Stimulated activated CD8-positive, alpha-beta memory T cell treated with anti-CD3 and anti-CD28 coated beads, Interleukin-7, amount 100 ng/mL, for 4 hours (primary cell): ENCODE data around the gene SMAD7.

ENCODE experiments used
- DNase-seq, 2 donors: peaks; one replicate each; pipeline ENCODE4 v3.0.0-alpha.2; 2020; ENCODE audit warnings: low read depth in 2 of 2

Gene SMAD7

DNA sequence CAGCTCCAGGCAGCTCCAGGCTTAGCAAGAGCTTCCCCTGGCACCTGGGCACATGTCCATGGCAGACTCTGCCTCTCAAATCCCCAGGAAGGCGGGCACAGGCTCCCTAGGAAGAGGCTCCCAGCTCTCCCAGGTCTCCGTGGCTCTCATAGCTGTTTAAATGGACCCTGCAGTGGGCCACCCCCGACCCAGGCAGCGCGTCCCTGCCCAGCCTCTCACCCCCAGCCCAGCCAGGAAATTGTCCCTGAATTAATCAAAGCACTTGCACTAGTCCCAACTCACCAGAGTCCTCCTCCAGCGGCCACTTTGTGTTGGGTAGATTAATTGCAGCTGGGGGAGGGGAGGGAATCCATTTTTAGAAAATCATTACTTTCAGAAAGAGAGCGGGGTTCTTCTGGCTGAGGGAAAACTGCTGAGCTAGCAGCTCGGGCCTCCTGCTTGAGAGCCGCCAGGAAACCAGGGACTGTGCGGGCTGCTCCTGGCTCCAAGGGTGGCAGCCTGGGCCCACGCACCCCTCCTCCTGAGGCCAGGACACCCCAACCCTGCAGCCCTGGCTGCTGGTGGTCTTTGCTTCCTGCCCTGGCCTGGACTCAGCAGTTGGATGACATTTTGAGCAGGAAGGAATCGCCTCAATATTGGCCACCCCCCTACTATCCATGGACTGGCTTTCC lies 36.0 kb downstream of the SMAD7 start:
- no peak for DNase-seq

- DNase-seq: no peak
Observed at GRCh38 chr18:48913775-48914174, 37.0 kb downstream of the SMAD7 start.

- DNase-seq: no peak
Observed at GRCh38 chr18:48913201-48913600, 37.6 kb downstream of the SMAD7 start.

- no peak for DNase-seq
Observed at GRCh38 chr18:48910972-48911545, 39.7 kb downstream of the SMAD7 start.

- DNase-seq: no peak
Observed at GRCh38 chr18:48909721-48910120, 41.0 kb downstream of the SMAD7 start.

- DNase-seq: no peak
Observed at GRCh38 chr18:48908916-48909315, 41.8 kb downstream of the SMAD7 start.

GRCh38 chr18:48905513-48905912 lies 45.3 kb downstream of the SMAD7 start:
- DNase-seq: no peak

DNA sequence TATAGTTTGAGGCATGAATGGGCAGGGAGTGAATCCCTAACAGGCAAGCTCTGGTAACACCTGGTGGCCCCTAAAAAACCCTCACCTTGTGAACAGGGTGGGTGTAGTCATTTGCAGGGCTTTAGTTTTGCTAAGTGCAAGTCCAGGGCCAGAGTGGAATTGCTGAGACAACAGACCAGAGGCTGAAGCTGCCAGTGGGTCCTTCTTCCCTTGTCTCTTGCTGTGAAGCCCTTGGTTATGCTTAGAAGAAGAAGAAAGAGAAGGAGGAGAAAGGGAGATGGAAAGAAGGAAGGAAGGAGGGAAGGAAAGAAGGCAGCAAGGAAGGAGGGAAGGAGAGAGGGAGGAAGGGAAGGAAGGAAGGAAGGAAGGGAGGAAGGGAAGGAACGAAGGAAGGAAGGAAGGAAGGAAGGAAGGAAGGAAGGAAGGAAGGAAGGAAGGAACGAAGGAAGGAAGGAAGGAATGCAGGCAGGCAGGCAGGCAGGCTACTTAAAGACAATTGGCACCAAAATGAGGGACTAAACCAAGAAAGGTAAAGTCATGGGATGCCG lies 45.8 kb downstream of the SMAD7 start:
- DNase-seq: no peak

DNA sequence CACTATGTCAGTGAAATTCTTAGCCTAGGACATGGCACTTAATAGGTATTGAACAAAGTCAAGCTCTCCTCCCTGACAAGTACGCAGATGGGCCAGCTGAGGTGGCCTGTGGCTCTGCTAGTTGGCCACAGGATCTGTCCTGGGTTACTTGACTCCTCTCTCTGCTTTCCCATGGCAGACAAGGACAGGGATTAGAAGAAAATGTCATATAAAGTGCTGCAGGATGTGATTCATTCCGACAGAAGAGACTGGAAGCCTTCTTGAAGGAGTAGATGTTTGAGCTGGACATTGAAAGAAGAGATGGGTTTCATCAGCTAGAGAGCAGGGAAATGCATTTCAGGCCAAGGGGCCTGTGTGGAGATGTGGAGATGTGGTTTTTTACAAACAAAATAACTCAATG lies 46.7 kb downstream of the SMAD7 start:
- no peak for DNase-seq

DNA sequence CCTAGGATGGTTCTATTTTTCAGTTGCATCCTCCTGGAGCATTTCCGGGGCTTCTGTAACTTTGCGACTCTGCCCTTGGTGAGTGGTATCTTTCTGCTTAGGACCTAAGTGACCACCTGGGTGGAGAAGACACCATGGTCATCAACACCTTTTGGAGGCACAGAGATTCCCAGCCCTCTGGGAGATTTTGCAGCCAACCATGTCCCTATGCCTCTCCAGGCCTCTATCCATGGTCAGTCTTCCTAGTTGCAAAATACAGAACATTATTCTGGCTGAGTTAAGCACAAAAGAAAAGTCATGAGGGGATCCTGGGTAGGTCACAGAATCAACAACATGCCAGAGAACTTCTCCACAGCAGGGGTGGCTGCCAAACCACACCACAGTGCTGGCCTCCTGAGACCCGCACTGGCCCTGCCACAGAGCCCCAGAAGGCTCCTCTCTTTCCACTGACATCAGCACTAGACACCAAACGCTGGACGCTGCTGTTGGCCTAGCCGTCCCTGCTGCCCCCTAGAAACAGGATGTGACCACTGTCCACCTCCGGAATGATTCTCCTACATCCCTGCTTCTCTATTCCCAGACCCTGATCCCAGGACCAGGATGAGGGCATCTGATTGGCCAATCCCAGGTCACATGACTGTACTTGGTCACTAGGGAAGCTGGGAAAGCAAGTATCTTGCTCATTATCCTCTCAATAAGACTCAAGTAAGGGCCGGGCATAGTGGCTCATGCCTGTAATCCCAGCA lies 47.7 kb downstream of the SMAD7 start:
- DNase-seq: no peak

- DNase-seq: no peak
Observed at GRCh38 chr18:48902023-48902855, 48.5 kb downstream of the SMAD7 start.

DNA sequence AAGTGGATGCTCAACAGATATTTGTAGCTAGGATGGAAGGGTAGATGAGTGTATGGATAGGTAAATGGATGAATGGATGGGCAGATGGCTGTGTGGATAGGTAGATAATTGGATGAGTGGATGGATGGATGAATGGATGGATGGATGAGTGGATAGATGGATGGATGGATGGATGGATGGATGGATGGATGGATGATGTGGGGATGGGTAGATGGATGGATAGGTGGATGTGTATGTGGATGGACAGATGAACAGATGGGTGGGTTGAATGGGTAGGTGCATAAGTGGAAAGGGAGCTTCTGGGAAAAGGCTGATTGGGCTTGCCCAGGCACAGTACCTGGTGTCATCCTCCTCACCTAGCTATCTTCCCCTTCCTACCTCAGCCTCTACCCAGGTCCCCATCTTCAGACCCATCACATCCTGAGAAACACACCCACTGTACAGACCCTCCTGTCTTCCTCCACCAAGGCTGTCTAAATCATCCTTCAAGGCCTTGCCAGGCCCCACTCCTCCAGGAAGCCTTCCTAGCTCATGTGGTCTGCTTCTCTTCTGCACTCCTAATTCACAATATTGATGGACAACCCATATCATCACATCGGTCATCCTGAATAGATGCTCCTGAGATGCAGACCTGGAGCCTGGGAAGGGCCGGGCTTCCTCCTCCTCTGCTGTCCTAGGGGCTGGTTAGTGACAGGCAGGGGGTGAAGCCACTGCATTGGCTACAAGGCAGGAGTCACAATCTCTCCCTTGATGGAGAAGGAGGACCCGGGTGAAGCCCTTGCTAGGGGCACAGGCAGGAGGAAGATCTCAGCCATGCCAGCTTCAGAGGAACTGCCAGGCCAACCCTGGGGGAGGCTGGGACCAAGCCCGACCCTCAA lies 49.4 kb downstream of the SMAD7 start:
- no peak for DNase-seq

DNA sequence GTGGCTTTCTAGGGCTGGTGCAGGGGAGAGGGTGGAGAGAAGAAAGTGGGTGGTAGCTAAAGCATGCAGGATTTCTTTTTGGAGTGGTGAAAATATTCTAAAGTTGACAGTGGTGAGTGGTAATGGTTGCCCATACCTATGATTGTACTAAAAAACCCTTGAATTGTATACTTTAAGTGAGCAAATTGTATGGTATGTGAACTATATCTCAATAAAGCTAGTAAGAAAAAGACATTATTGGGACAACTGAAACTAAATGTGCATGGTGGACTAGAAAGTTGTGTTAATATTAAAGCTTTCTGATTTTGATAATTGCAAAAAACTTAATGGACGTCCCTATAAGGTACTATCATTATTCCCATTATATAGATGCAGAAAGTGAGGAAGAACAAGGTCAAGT lies 50.3 kb downstream of the SMAD7 start:
- DNase-seq: no peak

DNA sequence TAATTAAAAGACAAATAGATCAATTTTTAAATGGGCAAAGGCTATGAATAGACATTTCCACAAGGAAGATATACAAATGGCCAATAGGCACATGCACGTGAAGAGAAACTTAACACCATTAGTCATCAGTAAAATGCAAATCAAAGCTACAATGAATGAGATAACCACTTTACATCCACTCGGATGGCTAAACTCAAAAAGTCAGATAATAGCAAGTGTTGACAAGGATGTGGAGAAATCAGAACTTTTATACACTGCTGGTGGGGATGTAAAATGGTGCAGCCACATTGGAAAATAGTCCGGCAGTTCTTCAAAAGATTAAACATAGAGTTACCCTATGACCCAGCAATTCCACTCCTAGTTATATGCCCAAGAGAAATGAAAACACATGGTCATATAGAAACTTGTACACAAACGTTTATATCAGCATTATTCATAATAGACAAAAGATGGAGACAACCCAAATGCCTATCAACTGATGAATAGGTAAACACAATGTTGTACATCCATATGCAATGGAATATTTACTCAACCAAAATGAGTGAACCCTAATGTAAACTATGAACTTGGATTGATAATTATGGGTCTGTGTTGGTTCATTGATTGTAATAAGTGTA lies 51.1 kb downstream of the SMAD7 start:
- no peak for DNase-seq

GRCh38 chr18:48898521-48898920 lies 52.2 kb downstream of the SMAD7 start:
- DNase-seq: no peak

GRCh38 chr18:48897531-48897930 lies 53.2 kb downstream of the SMAD7 start:
- no peak for DNase-seq

DNA sequence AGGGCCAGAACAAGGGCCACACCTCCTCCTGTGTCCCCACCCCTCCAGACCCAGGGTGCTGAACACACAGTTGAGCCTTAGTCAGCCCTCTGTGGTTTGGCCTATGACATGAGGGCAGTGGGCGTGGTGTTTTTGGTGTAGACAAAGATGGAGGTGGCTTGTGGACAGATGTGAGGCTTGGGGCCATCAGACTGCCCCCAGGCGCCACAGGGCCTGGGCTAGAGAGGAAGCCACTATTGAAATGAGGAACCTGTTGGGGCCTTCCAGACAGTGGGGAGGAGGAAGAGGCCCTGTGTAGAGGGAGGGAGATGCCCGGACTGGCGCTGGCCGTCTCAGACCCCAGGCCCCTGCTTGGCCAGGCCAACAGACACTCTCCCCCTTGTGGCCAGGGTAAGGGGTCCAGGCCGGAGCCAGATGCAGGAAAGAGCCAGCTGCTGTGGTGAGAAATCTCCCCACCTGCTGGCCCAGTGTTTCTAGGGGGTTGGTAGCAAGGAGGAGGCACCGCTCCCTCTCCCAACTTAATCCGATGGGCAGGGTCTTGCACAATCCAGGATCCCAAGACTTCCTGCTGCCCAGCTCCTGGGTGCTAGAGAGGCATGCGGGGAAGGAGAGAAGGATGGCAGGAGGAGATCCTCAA lies 53.8 kb downstream of the SMAD7 start:
- DNase-seq: peak in 1 of 2 donors; percentile 10

DNA sequence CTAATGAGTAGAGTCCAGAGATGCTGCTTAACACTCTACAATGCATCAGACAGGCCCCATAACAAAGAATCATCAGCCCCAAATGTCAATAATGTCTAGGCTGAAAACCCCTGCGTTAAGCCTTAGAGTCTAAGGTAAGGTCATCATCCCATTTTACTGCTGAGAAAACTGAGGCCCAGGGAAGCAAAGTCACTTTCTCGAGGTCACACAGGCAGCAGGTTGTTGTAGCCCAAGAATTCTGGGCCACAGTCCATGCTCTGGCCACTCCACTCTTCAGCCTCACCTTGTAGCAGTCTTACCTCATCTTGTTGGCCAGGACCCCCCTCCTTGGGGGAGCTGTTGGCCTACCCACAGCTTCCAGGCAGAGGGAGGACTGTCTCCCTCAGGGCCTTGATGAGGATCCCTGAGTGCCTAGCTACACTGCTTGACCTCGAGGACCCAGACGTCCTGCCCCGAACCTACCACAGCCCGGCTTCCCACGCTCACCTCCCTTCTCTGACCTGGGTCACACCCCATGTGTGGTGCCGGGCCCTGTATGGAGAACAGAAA lies 54.4 kb downstream of the SMAD7 start:
- no peak for DNase-seq

DNA sequence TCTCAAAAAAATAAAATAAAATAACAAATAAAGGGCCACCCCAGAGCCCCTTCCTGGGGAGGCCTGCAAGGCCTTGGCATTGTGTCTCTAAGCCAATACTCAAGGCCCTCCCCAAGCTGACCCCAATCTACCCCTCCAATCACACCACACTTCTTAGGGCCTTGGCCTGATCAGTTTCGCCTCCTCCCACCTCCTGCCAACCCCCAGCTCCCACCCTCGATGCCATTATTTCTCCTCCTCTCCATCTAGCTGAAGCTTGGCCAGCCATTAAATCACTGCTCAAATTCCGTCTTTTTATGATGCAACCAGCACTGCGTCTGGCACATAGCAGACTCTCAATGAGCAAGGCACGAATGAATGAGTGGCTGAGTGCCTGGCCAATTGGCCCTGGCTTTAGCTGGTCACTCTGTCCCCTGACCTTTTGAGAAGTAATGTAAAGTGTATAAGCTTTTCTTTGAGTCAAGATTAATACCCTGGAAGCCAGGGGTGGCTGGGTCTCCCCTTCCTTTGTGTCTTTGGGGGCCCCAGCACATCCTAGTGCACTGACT lies 55.9 kb downstream of the SMAD7 start:
- no peak for DNase-seq
